Loucy (cell line): ENCODE measurements around the gene SUPT3H.

Experiments
- H2AFZ ChIP-seq: fragments of 200-600 bp; sonication (generic); 2 replicates; pipeline ENCODE4 v1.6.0; 2016; ENCODE audit warnings: antibody characterized with exemption, mild to moderate bottlenecking, low read length, moderate library complexity
- H3F3A ChIP-seq: fragments of 200-600 bp; 2 replicates; pipeline ENCODE4 v1.6.0; 2016; ENCODE audit warnings: antibody characterized with exemption, low read depth, mild to moderate bottlenecking
- H3K27me3 ChIP-seq: fragments of 200-600 bp; sonication (generic); 2 replicates; pipeline ENCODE4 v1.6.1; 2014; ENCODE audit warnings: low read length, mild to moderate bottlenecking; ENCODE audit not compliant: insufficient read depth, poor library complexity, severe bottlenecking
- H3K36me3 ChIP-seq: fragments of 200-600 bp; sonication (generic); 2 replicates; pipeline ENCODE4 v1.6.1; 2016; ENCODE audit warnings: low read length; ENCODE audit not compliant: insufficient read depth
- H3K4me1 ChIP-seq: fragments of 200-600 bp; sonication (generic); 2 replicates; pipeline ENCODE4 v1.5.1; 2014; ENCODE audit warnings: low read length, mild to moderate bottlenecking; ENCODE audit not compliant: insufficient read depth, poor library complexity, severe bottlenecking
- H3K4me2 ChIP-seq: fragments of 200-600 bp; sonication (generic); 2 replicates; pipeline ENCODE4 v1.6.0; 2014; ENCODE audit warnings: antibody characterized with exemption, low read length, low read depth, mild to moderate bottlenecking; ENCODE audit not compliant: poor library complexity, severe bottlenecking
- H3K4me3 ChIP-seq: fragments of 200-600 bp; sonication (generic); 2 replicates; pipeline ENCODE4 v1.5.1; 2014; ENCODE audit warnings: low read length, mild to moderate bottlenecking, mixed read lengths; ENCODE audit not compliant: poor library complexity, severe bottlenecking
- H3K79me2 ChIP-seq: fragments of 200-600 bp; sonication (generic); 2 replicates; pipeline ENCODE4 v1.6.1; 2014; ENCODE audit warnings: low read length; ENCODE audit not compliant: insufficient read depth
- H3K9ac ChIP-seq: fragments of 200-600 bp; sonication (generic); 2 replicates; pipeline ENCODE4 v1.6.0; 2014; ENCODE audit warnings: mild to moderate bottlenecking, low read depth, low read length, moderate library complexity; ENCODE audit not compliant: poor library complexity, severe bottlenecking
- H3K9me2 ChIP-seq: fragments of 200-600 bp; sonication (generic); replicated peaks from 2 replicates; pipeline ENCODE4 v1.6.1; 2016; ENCODE audit warnings: low read depth, low read length, mixed read lengths
- H3K9me3 ChIP-seq: fragments of 200-600 bp; sonication (generic); 2 replicates; pipeline ENCODE4 v1.6.1; 2014; ENCODE audit warnings: mild to moderate bottlenecking, antibody characterized with exemption, low read length, low read depth; ENCODE audit not compliant: insufficient read depth
- H4K20me1 ChIP-seq: fragments of 200-600 bp; sonication (generic); 2 replicates; pipeline ENCODE4 v1.6.0; 2014; ENCODE audit warnings: antibody characterized with exemption, low read length, mild to moderate bottlenecking; ENCODE audit not compliant: insufficient read depth, poor library complexity, severe bottlenecking
- CTCF ChIP-seq: fragments of 200-600 bp; sonication (generic); conservative IDR thresholded peaks from 2 replicates; pipeline ENCODE4 v1.5.1; 2014; ENCODE audit warnings: mild to moderate bottlenecking, antibody characterized with exemption, low read length
- EZH2phosphoT487 ChIP-seq: fragments of 200-600 bp; IDR thresholded peaks from 2 replicates; pipeline ENCODE4 v1.6.1; 2018; ENCODE audit warnings: antibody characterized with exemption, mild to moderate bottlenecking, moderate library complexity, borderline replicate concordance

The SUPT3H gene

GRCh38 chr6:45115696-45116095, 262.0 kb downstream of the SUPT3H start:
- no peaks in the 10 kb centered on the region for H4K20me1 ChIP-seq
- H3K4me1 ChIP-seq = peaks cover 18% of the 10 kb centered on the region
- no peaks in the 10 kb centered on the region for H3K36me3 ChIP-seq
- no peak overlapping the region for H3K4me3 ChIP-seq
- H2AFZ ChIP-seq = no peak overlapping the region
- H3K9me3 ChIP-seq = no peaks in the 10 kb centered on the region
- H3K9me2 ChIP-seq = no peaks in the 10 kb centered on the region
- no peaks in the 10 kb centered on the region for H3K79me2 ChIP-seq
- H3K27me3 ChIP-seq = no peaks in the 10 kb centered on the region
- no peaks in the 10 kb centered on the region for H3F3A ChIP-seq
- H3K4me2 ChIP-seq = no peak overlapping the region
- TF ChIP-seq EZH2phosphoT487 (no peak), CTCF (no peak)
- no peak overlapping the region for H3K9ac ChIP-seq

GRCh38 chr6:45112711-45113110, 265.0 kb downstream of the SUPT3H start:
- Histone ChIP-seq H3K27me3 (no peaks in the 10 kb centered on the region), H4K20me1 (no peaks in the 10 kb centered on the region), H2AFZ (no peak overlapping the region), H3K4me1 (peaks cover 29% of the 10 kb centered on the region), H3K9ac (no peak overlapping the region), H3K4me2 (no peak overlapping the region), H3K9me3 (no peaks in the 10 kb centered on the region), H3K36me3 (no peaks in the 10 kb centered on the region), H3K9me2 (no peaks in the 10 kb centered on the region), H3K79me2 (no peaks in the 10 kb centered on the region), H3K4me3 (no peak overlapping the region), H3F3A (no peaks in the 10 kb centered on the region)
- TF ChIP-seq CTCF (no peak), EZH2phosphoT487 (no peak)

- H4K20me1 ChIP-seq = no peaks in the 10 kb centered on the region
- no peaks in the 10 kb centered on the region for H3K9me3 ChIP-seq
- no peaks in the 10 kb centered on the region for H3K36me3 ChIP-seq
- H3K4me2 ChIP-seq = no peak overlapping the region
- H3F3A ChIP-seq = no peaks in the 10 kb centered on the region
- no peak overlapping the region for H3K9ac ChIP-seq
- no peaks in the 10 kb centered on the region for H3K27me3 ChIP-seq
- H3K4me3 ChIP-seq = no peak overlapping the region
- peaks cover 11% of the 10 kb centered on the region for H3K4me1 ChIP-seq
- TF ChIP-seq EZH2phosphoT487 = no peak
- TF ChIP-seq CTCF = no peak
- no peaks in the 10 kb centered on the region for H3K79me2 ChIP-seq
- no peaks in the 10 kb centered on the region for H3K9me2 ChIP-seq
- no peak overlapping the region for H2AFZ ChIP-seq
Observed at GRCh38 chr6:45109551-45109950, 268.2 kb downstream of the SUPT3H start.
